GM23338 (cell line): ENCODE data around the gene C10orf90. TPM values are rescaled to one million over a fixed set of nuclear protein-coding genes. Genes with fewer than 3 reads are reported as not detected.

ENCODE experiments used
- ATAC-seq: fragments of 200-7000 bp; cut with Tn5 transposase; 3 replicates; pipeline ENCODE4 v1.9.1; 2020
- DNase-seq: peaks from one replicate; pipeline ENCODE4 v3.0.0-alpha.2; 2015; ENCODE audit warnings: low spot score
- H2AFZ ChIP-seq: fragments of 200-600 bp; sonication (generic); 2 replicates; pipeline ENCODE4 v1.8.0; 2016; ENCODE audit warnings: antibody characterized with exemption, mild to moderate bottlenecking, moderate library complexity
- H3F3A ChIP-seq: fragments of 200-600 bp; sonication (generic); replicated peaks from 2 replicates; pipeline ENCODE4 v1.8.0; 2017; ENCODE audit warnings: antibody characterized with exemption, mixed run types, low read depth
- H3K27ac ChIP-seq: fragments of 200-600 bp; sonication (generic); 2 replicates; pipeline ENCODE4 v1.6.1; 2016; ENCODE audit warnings: low read depth
- H3K27me3 ChIP-seq: fragments of 200-600 bp; sonication (generic); 2 replicates; pipeline ENCODE4 v1.8.0; 2016; ENCODE audit warnings: mild to moderate bottlenecking, mixed run types, moderate library complexity; ENCODE audit not compliant: insufficient read depth
- H3K36me3 ChIP-seq: fragments of 200-600 bp; sonication (generic); 2 replicates; pipeline ENCODE4 v1.8.0; 2016; ENCODE audit warnings: mild to moderate bottlenecking; ENCODE audit not compliant: insufficient read depth
- H3K4me1 ChIP-seq: fragments of 200-600 bp; sonication (generic); 2 replicates; pipeline ENCODE4 v1.8.0; 2016; ENCODE audit warnings: mild to moderate bottlenecking, moderate library complexity; ENCODE audit not compliant: insufficient read depth
- H3K4me2 ChIP-seq: fragments of 200-600 bp; sonication (generic); 2 replicates; pipeline ENCODE4 v1.7.1; 2017; ENCODE audit warnings: mixed run types
- H3K4me3 ChIP-seq: fragments of 200-600 bp; sonication (generic); 2 replicates; pipeline ENCODE4 v1.6.1; 2016; ENCODE audit warnings: mixed run types
- H3K79me2 ChIP-seq: fragments of 200-600 bp; sonication (generic); replicated peaks from 2 replicates; pipeline ENCODE4 v1.8.0; 2017; ENCODE audit warnings: mild to moderate bottlenecking; ENCODE audit not compliant: insufficient read depth
- H3K9me2 ChIP-seq: fragments of 200-600 bp; sonication (generic); 2 replicates; pipeline ENCODE4 v1.8.0; 2017; ENCODE audit not compliant: insufficient read depth
- H4K20me1 ChIP-seq: fragments of 200-600 bp; sonication (generic); replicated peaks from 2 replicates; pipeline ENCODE4 v1.8.0; 2017; ENCODE audit warnings: mild to moderate bottlenecking; ENCODE audit not compliant: insufficient read depth
- H3K27ac Mint-ChIP-seq: 2 replicates; pipeline ENCODE4 v1.8.0; 2020; ENCODE audit warnings: inconsistent platforms, mild to moderate bottlenecking, moderate library complexity, mixed read lengths
- H3K27me3 Mint-ChIP-seq: 3 replicates; pipeline ENCODE4 v1.8.0; 2022; ENCODE audit warnings: low read depth, mild to moderate bottlenecking, moderate library complexity, mixed read lengths, inconsistent platforms; ENCODE audit not compliant: insufficient read depth, poor library complexity
- H3K36me3 Mint-ChIP-seq: 3 replicates; pipeline ENCODE4 v1.8.0; 2021; ENCODE audit warnings: low read depth, mild to moderate bottlenecking, inconsistent platforms, moderate library complexity, mixed read lengths
- H3K4me1 Mint-ChIP-seq: 3 replicates; pipeline ENCODE4 v1.8.0; 2020; ENCODE audit warnings: mild to moderate bottlenecking, inconsistent platforms, mixed read lengths
- H3K4me3 Mint-ChIP-seq: 3 replicates; pipeline ENCODE4 v1.8.0; 2021; ENCODE audit warnings: moderate library complexity, mild to moderate bottlenecking, inconsistent platforms, mixed read lengths
- H3K9me3 Mint-ChIP-seq: 3 replicates; pipeline ENCODE4 v1.8.0; 2020; ENCODE audit warnings: moderate library complexity, mild to moderate bottlenecking, inconsistent platforms, mixed read lengths
- EZH2 ChIP-seq: fragments of 200-600 bp; sonication (generic); IDR thresholded peaks from one replicate; pipeline ENCODE4 v1.8.0; 2017; ENCODE audit warnings: antibody characterized with exemption, mild to moderate bottlenecking, low read depth; ENCODE audit not compliant: unreplicated experiment
- EZH2phosphoT487 ChIP-seq: fragments of 200-600 bp; sonication (generic); IDR thresholded peaks from one replicate; pipeline ENCODE4 v1.8.1; 2018; ENCODE audit warnings: antibody characterized with exemption; ENCODE audit not compliant: unreplicated experiment
- JUNB ChIP-seq: IDR thresholded peaks from one replicate; pipeline ENCODE4 v1.6.1; 2016; ENCODE audit warnings: antibody characterized with exemption; ENCODE audit not compliant: unreplicated experiment
- NANOG ChIP-seq: IDR thresholded peaks from 2 replicates; pipeline ENCODE4 v1.6.1; 2016; ENCODE audit warnings: antibody characterized with exemption, borderline replicate concordance
- POLR2AphosphoS5 ChIP-seq: IDR thresholded peaks from 2 replicates; pipeline ENCODE4 v1.6.1; 2016; ENCODE audit warnings: antibody characterized with exemption, low read depth
- STAT1 ChIP-seq: IDR thresholded peaks from one replicate; pipeline ENCODE4 v1.6.1; 2016; ENCODE audit warnings: antibody characterized with exemption; ENCODE audit not compliant: unreplicated experiment
- ZNF331 ChIP-seq: fragments of 250-450 bp; sonication (Bioruptor Pico); IDR thresholded peaks from 2 replicates; pipeline ENCODE4 v1.5.0; 2020; ENCODE audit warnings: low read depth, mild to moderate bottlenecking, moderate library complexity
- polyA plus RNA-seq: library from polyadenylated mRNA; unstranded; fragments of >200 nt; fragmentation: Nextera tagmentation; extraction: Ambion mirVana; gene quantifications from 2 replicates; pipeline ENCODE4 v1.2.1, GENCODE V29; 2016
- total RNA-seq: library from RNA; depleted of rRNA; stranded (reverse); fragments of >200 nt; shearing (Covaris generic); gene quantifications from 2 replicates; pipeline ENCODE4 v1.2.3, GENCODE V29; 2014
- TF ChIP-seq, protein P1 (sequence below): fragments of 250-450 bp; sonication (Bioruptor Pico); IDR thresholded peaks from 2 replicates; pipeline ENCODE4 v1.5.0; 2020; ENCODE audit warnings: mild to moderate bottlenecking, moderate library complexity
- TF ChIP-seq, protein P2 (sequence below): IDR thresholded peaks from 2 replicates; pipeline ENCODE4 v1.6.1; 2016; ENCODE audit warnings: antibody characterized with exemption
- TF ChIP-seq, protein P3 (sequence below), 2 experiments: fragments of 200-600 bp in 1 of 2; sonication (generic) in 1 of 2; conservative IDR thresholded peaks; 2 replicates each; pipeline versions ENCODE4 v1.5.1 to v1.6.1; 2016 to 2017; ENCODE audit warnings: antibody characterized with exemption in 2 of 2, low read depth in 2 of 2, mild to moderate bottlenecking in 2 of 2, moderate library complexity in 1 of 2
- TF ChIP-seq, protein P4 (sequence below): IDR thresholded peaks from one replicate; pipeline ENCODE4 v1.6.1; 2018; ENCODE audit warnings: antibody characterized with exemption; ENCODE audit not compliant: unreplicated experiment

The C10orf90 gene
- total and polyA plus RNA-seq, 2 experiments from 2014 or later = 0.76 to 0.97 TPM

DNA sequence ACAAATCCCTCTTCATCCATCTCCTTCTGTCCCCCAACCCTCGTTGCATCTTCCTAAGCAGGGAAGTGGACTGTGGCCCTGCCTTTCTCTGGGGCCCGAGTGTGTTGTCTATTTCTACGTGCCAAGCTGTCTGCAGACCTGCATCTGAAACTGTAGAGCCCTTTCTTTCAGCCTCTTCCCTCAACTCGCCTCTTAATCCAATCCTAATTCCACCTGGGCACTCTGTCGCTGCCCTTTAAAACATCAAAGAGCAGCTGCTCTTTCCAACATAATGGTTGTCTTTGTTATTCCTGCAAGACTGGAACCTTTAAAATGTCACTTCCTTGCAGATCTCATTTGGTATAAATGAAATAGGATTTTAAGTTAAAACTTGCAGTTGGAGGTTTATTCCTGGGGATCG, 260.7 kb downstream of the C10orf90 start:
- TF ChIP-seq, protein P1, sequence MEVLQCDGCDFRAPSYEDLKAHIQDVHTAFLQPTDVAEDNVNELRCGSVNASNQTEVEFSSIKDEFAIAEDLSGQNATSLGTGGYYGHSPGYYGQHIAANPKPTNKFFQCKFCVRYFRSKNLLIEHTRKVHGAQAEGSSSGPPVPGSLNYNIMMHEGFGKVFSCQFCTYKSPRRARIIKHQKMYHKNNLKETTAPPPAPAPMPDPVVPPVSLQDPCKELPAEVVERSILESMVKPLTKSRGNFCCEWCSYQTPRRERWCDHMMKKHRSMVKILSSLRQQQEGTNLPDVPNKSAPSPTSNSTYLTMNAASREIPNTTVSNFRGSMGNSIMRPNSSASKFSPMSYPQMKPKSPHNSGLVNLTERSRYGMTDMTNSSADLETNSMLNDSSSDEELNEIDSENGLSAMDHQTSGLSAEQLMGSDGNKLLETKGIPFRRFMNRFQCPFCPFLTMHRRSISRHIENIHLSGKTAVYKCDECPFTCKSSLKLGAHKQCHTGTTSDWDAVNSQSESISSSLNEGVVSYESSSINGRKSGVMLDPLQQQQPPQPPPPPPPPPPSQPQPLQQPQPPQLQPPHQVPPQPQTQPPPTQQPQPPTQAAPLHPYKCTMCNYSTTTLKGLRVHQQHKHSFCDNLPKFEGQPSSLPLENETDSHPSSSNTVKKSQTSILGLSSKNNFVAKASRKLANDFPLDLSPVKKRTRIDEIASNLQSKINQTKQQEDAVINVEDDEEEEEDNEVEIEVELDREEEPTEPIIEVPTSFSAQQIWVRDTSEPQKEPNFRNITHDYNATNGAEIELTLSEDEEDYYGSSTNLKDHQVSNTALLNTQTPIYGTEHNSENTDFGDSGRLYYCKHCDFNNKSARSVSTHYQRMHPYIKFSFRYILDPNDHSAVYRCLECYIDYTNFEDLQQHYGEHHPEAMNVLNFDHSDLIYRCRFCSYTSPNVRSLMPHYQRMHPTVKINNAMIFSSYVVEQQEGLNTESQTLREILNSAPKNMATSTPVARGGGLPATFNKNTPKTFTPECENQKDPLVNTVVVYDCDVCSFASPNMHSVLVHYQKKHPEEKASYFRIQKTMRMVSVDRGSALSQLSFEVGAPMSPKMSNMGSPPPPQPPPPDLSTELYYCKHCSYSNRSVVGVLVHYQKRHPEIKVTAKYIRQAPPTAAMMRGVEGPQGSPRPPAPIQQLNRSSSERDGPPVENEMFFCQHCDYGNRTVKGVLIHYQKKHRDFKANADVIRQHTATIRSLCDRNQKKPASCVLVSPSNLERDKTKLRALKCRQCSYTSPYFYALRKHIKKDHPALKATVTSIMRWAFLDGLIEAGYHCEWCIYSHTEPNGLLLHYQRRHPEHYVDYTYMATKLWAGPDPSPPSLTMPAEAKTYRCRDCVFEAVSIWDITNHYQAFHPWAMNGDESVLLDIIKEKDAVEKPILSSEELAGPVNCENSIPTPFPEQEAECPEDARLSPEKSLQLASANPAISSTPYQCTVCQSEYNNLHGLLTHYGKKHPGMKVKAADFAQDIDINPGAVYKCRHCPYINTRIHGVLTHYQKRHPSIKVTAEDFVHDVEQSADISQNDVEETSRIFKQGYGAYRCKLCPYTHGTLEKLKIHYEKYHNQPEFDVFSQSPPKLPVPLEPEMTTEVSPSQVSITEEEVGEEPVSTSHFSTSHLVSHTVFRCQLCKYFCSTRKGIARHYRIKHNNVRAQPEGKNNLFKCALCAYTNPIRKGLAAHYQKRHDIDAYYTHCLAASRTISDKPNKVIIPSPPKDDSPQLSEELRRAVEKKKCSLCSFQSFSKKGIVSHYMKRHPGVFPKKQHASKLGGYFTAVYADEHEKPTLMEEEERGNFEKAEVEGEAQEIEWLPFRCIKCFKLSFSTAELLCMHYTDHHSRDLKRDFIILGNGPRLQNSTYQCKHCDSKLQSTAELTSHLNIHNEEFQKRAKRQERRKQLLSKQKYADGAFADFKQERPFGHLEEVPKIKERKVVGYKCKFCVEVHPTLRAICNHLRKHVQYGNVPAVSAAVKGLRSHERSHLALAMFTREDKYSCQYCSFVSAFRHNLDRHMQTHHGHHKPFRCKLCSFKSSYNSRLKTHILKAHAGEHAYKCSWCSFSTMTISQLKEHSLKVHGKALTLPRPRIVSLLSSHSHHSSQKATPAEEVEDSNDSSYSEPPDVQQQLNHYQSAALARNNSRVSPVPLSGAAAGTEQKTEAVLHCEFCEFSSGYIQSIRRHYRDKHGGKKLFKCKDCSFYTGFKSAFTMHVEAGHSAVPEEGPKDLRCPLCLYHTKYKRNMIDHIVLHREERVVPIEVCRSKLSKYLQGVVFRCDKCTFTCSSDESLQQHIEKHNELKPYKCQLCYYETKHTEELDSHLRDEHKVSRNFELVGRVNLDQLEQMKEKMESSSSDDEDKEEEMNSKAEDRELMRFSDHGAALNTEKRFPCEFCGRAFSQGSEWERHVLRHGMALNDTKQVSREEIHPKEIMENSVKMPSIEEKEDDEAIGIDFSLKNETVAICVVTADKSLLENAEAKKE (CRISPR knock-in tag) = no peak
- TF ChIP-seq, protein P2, sequence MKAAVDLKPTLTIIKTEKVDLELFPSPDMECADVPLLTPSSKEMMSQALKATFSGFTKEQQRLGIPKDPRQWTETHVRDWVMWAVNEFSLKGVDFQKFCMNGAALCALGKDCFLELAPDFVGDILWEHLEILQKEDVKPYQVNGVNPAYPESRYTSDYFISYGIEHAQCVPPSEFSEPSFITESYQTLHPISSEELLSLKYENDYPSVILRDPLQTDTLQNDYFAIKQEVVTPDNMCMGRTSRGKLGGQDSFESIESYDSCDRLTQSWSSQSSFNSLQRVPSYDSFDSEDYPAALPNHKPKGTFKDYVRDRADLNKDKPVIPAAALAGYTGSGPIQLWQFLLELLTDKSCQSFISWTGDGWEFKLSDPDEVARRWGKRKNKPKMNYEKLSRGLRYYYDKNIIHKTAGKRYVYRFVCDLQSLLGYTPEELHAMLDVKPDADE = no peak
- TF ChIP-seq EZH2 (no peak), JUNB (no peak), EZH2phosphoT487 (no peak), ZNF331 (CRISPR knock-in tag) (no peak), POLR2AphosphoS5 (no peak), STAT1 (no peak), NANOG (no peak)
- TF ChIP-seq, protein P3, sequence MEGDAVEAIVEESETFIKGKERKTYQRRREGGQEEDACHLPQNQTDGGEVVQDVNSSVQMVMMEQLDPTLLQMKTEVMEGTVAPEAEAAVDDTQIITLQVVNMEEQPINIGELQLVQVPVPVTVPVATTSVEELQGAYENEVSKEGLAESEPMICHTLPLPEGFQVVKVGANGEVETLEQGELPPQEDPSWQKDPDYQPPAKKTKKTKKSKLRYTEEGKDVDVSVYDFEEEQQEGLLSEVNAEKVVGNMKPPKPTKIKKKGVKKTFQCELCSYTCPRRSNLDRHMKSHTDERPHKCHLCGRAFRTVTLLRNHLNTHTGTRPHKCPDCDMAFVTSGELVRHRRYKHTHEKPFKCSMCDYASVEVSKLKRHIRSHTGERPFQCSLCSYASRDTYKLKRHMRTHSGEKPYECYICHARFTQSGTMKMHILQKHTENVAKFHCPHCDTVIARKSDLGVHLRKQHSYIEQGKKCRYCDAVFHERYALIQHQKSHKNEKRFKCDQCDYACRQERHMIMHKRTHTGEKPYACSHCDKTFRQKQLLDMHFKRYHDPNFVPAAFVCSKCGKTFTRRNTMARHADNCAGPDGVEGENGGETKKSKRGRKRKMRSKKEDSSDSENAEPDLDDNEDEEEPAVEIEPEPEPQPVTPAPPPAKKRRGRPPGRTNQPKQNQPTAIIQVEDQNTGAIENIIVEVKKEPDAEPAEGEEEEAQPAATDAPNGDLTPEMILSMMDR (conservative IDR thresholded peaks at IDR 0.05; ENCODE audit: low read depth in 2 of 2) = no peak
- TF ChIP-seq, protein P4, sequence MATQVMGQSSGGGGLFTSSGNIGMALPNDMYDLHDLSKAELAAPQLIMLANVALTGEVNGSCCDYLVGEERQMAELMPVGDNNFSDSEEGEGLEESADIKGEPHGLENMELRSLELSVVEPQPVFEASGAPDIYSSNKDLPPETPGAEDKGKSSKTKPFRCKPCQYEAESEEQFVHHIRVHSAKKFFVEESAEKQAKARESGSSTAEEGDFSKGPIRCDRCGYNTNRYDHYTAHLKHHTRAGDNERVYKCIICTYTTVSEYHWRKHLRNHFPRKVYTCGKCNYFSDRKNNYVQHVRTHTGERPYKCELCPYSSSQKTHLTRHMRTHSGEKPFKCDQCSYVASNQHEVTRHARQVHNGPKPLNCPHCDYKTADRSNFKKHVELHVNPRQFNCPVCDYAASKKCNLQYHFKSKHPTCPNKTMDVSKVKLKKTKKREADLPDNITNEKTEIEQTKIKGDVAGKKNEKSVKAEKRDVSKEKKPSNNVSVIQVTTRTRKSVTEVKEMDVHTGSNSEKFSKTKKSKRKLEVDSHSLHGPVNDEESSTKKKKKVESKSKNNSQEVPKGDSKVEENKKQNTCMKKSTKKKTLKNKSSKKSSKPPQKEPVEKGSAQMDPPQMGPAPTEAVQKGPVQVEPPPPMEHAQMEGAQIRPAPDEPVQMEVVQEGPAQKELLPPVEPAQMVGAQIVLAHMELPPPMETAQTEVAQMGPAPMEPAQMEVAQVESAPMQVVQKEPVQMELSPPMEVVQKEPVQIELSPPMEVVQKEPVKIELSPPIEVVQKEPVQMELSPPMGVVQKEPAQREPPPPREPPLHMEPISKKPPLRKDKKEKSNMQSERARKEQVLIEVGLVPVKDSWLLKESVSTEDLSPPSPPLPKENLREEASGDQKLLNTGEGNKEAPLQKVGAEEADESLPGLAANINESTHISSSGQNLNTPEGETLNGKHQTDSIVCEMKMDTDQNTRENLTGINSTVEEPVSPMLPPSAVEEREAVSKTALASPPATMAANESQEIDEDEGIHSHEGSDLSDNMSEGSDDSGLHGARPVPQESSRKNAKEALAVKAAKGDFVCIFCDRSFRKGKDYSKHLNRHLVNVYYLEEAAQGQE = no peak
- H3K27ac Mint-ChIP-seq = no peak overlapping the region
- Histone ChIP-seq H3K9me2 (no peaks in the 10 kb centered on the region), H2AFZ (no peak overlapping the region), H3K27me3 (no peaks in the 10 kb centered on the region), H3K4me3 (no peak overlapping the region), H3K36me3 (no peaks in the 10 kb centered on the region), H4K20me1 (no peaks in the 10 kb centered on the region), H3K79me2 (no peaks in the 10 kb centered on the region), H3K27ac (no peak overlapping the region), H3K4me1 (no peaks in the 10 kb centered on the region), H3K4me2 (no peak overlapping the region), H3F3A (no peaks in the 10 kb centered on the region)
- no peaks in the 10 kb centered on the region for H3K36me3 Mint-ChIP-seq
- peaks cover 5% of the 10 kb centered on the region for H3K4me1 Mint-ChIP-seq
- DNase-seq (no peak), ATAC-seq (no peak)
- H3K4me3 Mint-ChIP-seq = no peak overlapping the region
- H3K9me3 Mint-ChIP-seq = no peaks in the 10 kb centered on the region
- H3K27me3 Mint-ChIP-seq = peaks cover 6% of the 10 kb centered on the region
